Coronary artery (tissue), 2 donors: ENCODE measurements around the gene TMEM184B.

Experiments
- DNase-seq: peaks from one replicate; pipeline ENCODE4 v3.0.0-alpha.2; 2017; ENCODE audit warnings: low spot score
- H3K27ac ChIP-seq, 2 donors: fragments of 200-600 bp; sonication (generic); one replicate each; pipeline ENCODE4 v1.5.1; 2016 to 2019
- H3K4me3 ChIP-seq: fragments of 200-600 bp; sonication (generic); 2 replicates; pipeline ENCODE4 v1.5.1; 2016; ENCODE audit warnings: mild to moderate bottlenecking, moderate library complexity
- TF ChIP-seq, protein P1 (sequence below): fragments of 200-600 bp; sonication (generic); IDR thresholded peaks from one replicate; pipeline ENCODE4 v1.5.1; 2019; ENCODE audit warnings: antibody characterized with exemption

Gene TMEM184B

GRCh38 chr22:38286915-38287669 lies 14.3 kb upstream of the TMEM184B start:
- Histone ChIP-seq H3K4me3 (no peak overlapping the region), H3K27ac (no peak overlapping the region)
- DNase-seq: no peak
- TF ChIP-seq, protein P1, sequence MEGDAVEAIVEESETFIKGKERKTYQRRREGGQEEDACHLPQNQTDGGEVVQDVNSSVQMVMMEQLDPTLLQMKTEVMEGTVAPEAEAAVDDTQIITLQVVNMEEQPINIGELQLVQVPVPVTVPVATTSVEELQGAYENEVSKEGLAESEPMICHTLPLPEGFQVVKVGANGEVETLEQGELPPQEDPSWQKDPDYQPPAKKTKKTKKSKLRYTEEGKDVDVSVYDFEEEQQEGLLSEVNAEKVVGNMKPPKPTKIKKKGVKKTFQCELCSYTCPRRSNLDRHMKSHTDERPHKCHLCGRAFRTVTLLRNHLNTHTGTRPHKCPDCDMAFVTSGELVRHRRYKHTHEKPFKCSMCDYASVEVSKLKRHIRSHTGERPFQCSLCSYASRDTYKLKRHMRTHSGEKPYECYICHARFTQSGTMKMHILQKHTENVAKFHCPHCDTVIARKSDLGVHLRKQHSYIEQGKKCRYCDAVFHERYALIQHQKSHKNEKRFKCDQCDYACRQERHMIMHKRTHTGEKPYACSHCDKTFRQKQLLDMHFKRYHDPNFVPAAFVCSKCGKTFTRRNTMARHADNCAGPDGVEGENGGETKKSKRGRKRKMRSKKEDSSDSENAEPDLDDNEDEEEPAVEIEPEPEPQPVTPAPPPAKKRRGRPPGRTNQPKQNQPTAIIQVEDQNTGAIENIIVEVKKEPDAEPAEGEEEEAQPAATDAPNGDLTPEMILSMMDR: no peak

DNA sequence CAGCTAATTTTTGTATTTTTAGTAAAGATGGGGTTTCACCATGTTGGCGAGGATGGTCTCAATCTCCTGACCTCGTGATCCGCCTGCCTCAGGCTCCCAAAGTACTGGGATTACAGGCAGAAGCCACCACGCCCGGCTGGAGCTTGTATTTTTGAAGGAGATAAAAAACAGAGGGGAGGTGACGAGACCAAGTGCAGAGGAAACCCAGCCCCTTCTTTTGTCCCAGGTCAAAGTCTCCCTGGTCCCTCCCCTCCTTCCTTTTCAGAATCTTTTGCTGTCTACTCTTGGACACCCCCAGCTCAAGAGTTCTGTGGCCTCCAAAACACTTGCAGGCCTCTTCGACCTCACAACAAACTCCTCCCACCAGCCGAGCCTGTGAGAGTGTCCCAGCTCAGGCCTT lies 12.2 kb upstream of the TMEM184B start:
- Histone ChIP-seq H3K27ac (peak overlapping the region; percentile 70 to 82), H3K4me3 (no peak overlapping the region)
- no peak for DNase-seq
- TF ChIP-seq, protein P1: no peak

DNA sequence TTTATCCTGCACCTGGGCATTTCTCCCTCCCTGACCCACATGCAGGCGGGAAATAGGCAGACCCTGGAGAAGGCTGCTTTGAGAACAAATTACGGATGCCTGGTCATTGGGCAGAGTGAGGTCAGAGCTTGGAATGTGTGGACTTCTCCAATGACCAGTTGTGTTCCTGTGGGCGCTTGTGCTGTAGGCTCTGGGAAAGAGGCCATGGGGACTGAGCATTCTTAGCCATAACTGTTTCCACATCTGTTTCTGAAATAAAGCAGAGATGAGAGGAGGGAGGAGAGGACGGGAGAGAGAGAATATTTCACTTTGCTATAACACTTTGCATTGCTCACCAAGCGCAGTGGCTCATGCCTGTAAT lies 11.2 kb upstream of the TMEM184B start:
- H3K27ac ChIP-seq: peak overlapping the region; percentile 70 to 82
- TF ChIP-seq, protein P1: no peak
- peak; percentile 87 for DNase-seq
- H3K4me3 ChIP-seq: no peak overlapping the region

GRCh38 chr22:38282397-38282796 lies 9.6 kb upstream of the TMEM184B start:
- H3K27ac ChIP-seq: no peak overlapping the region
- H3K4me3 ChIP-seq: no peak overlapping the region
- DNase-seq: no peak
- TF ChIP-seq, protein P1: no peak

DNA sequence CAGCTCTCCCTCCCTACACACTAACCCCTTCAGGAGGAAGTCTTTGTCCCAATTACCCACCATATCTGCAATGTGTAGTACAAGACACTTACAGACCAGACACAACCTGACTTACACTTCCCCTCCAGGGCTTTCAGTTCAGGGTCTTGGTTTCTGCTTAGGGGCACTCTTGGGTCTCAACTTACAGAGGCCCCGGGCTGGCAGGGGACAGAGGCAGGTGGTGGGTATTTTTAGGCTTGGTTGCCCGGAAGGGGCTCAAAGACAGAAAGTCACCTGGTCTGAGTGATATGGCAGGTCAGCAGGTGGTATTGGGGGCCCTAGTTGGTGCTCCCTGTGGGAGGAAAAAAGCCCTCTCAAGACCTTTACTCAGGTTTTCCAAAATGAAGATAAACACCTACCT lies 3.4 kb upstream of the TMEM184B start:
- TF ChIP-seq, protein P1: no peak
- H3K27ac ChIP-seq: no peak overlapping the region
- DNase-seq: no peak
- no peak overlapping the region for H3K4me3 ChIP-seq

- DNase-seq: no peak
- H3K27ac ChIP-seq: peak overlapping the region; percentile 93 to 96
- H3K4me3 ChIP-seq: peak overlapping the region; percentile 95
- TF ChIP-seq, protein P1: no peak
Measured at GRCh38 chr22:38273135-38273826, 471 bp upstream of the TMEM184B start.

DNA sequence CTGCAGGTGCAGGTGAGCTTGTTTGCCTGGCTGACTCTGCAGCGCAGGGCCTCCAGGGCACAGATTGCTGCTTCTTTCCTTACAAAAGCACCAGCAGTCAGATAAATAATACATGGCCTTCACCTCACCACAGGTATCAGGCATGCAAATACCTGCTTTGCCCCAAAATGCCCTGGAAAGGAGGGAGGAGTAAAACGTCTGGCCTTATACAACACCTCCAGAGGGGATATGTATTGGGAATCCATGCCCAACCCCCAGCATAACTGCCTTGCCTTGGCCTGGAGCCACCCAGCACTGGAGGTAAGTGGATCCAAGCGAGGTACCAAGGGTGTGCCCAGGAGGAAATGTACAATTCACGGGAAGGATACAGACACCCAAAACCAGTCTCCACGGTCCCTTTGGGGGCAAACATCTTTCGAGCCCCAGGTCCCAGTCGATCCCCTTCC lies 860 bp downstream of the TMEM184B start:
- TF ChIP-seq, protein P1: no peak
- Histone ChIP-seq H3K27ac (peak overlapping the region; percentile 93 to 96), H3K4me3 (peak overlapping the region; percentile 95)
- DNase-seq: no peak
